Immature natural killer cell (primary cell): ENCODE results near the gene RSPH9. TPM values are rescaled to one million over a fixed set of nuclear protein-coding genes. Genes with fewer than 3 reads are reported as not detected.

Experiments used
- DNase-seq, 3 donors: peaks; one replicate each; pipeline ENCODE4 v3.0.0; 2022; ENCODE audit warnings: mixed read lengths in 1 of 3
- H3K27ac Mint-ChIP-seq, 6 donors: one replicate each; pipeline ENCODE4 v1.8.0; 2020; ENCODE audit warnings: mixed read lengths in 6 of 6, mild to moderate bottlenecking in 5 of 6, inconsistent platforms in 4 of 6, moderate library complexity in 3 of 6
- H3K27me3 Mint-ChIP-seq, 3 donors: one replicate each; pipeline ENCODE4 v1.8.0; 2020 to 2021; ENCODE audit warnings: low read depth in 3 of 3, mild to moderate bottlenecking in 3 of 3, mixed read lengths in 3 of 3, moderate library complexity in 3 of 3, inconsistent platforms in 1 of 3
- H3K36me3 Mint-ChIP-seq, 3 donors: one replicate each; pipeline ENCODE4 v1.8.0; 2020; ENCODE audit warnings: mixed read lengths in 3 of 3, inconsistent platforms in 2 of 3, mild to moderate bottlenecking in 2 of 3
- H3K4me1 Mint-ChIP-seq, 2 donors: one replicate each; pipeline ENCODE4 v1.8.0; 2020; ENCODE audit warnings: inconsistent platforms in 2 of 2, mild to moderate bottlenecking in 2 of 2, mixed read lengths in 2 of 2, moderate library complexity in 1 of 2
- H3K4me3 Mint-ChIP-seq, 5 donors: one replicate each; pipeline ENCODE4 v1.8.0; 2020; ENCODE audit warnings: mild to moderate bottlenecking in 5 of 5, mixed read lengths in 5 of 5, inconsistent platforms in 3 of 5, moderate library complexity in 3 of 5
- H3K9me3 Mint-ChIP-seq, 6 donors: one replicate each; pipeline ENCODE4 v1.8.0; 2020; ENCODE audit warnings: mild to moderate bottlenecking in 6 of 6, mixed read lengths in 6 of 6, inconsistent platforms in 4 of 6, moderate library complexity in 3 of 6
- polyA plus RNA-seq, 3 donors: library from polyadenylated mRNA; unstranded; fragments of 300-500 nt; fragmentation: Illumina TruSeq; gene quantifications; one replicate each; pipeline ENCODE4 v1.2.3, GENCODE V29; 2021

Gene RSPH9
- polyA plus RNA-seq, 3 donors from 2014 or later: 0.55 to 0.86 (median 0.76) TPM

- Mint-ChIP-seq H3K36me3 (peaks cover 6 to 31% (median 12%) of the 10 kb centered on the region in 3 donors), H3K4me1 (peaks cover 5 to 10% of the 10 kb centered on the region in 2 donors), H3K9me3 (no peaks in the 10 kb centered on the region), H3K27ac (no peak overlapping the region), H3K27me3 (no peaks in the 10 kb centered on the region), H3K4me3 (no peak overlapping the region)
- DNase-seq: no peak
Observed at GRCh38 chr6:43676962-43677606, 32.2 kb downstream of the RSPH9 start.

GRCh38 chr6:43677759-43678158 lies 32.9 kb downstream of the RSPH9 start:
- Mint-ChIP-seq H3K27ac (no peak overlapping the region), H3K4me1 (peaks cover 10 to 15% of the 10 kb centered on the region in 2 donors), H3K27me3 (no peaks in the 10 kb centered on the region), H3K4me3 (no peak overlapping the region), H3K9me3 (no peaks in the 10 kb centered on the region), H3K36me3 (peaks cover 6 to 31% (median 12%) of the 10 kb centered on the region in 3 donors)
- DNase-seq: no peak

- H3K4me1 Mint-ChIP-seq: peaks cover 16 to 21% of the 10 kb centered on the region in 2 donors
- H3K27ac Mint-ChIP-seq: no peak overlapping the region
- H3K36me3 Mint-ChIP-seq: peaks cover 6 to 35% (median 12%) of the 10 kb centered on the region in 3 donors
Observed at GRCh38 chr6:43678341-43678740, 33.5 kb downstream of the RSPH9 start.

GRCh38 chr6:43679057-43679456 lies 34.2 kb downstream of the RSPH9 start:
- Mint-ChIP-seq H3K27ac (no peak overlapping the region), H3K27me3 (peaks cover 0 to under 1% (median 0%) of the 10 kb centered on the region in 3 donors), H3K36me3 (peaks cover 6 to 35% (median 12%) of the 10 kb centered on the region in 3 donors), H3K9me3 (no peaks in the 10 kb centered on the region), H3K4me3 (no peak overlapping the region), H3K4me1 (peaks cover 22 to 28% of the 10 kb centered on the region in 2 donors)
- no peak for DNase-seq

More at GRCh38 chr6:43678341-43678740, 33.5 kb downstream of the RSPH9 start:
- no peak for DNase-seq
- H3K4me3 Mint-ChIP-seq: no peak overlapping the region
- H3K9me3 Mint-ChIP-seq: no peaks in the 10 kb centered on the region
- no peaks in the 10 kb centered on the region for H3K27me3 Mint-ChIP-seq

GRCh38 chr6:43680308-43681200 lies 35.7 kb downstream of the RSPH9 start:
- H3K4me1 Mint-ChIP-seq: peaks cover 28 to 43% of the 10 kb centered on the region in 2 donors
- H3K9me3 Mint-ChIP-seq: no peaks in the 10 kb centered on the region
- H3K27ac Mint-ChIP-seq: peak overlapping the region in 1 of 6 donors; percentile 29
- DNase-seq: no peak
- H3K27me3 Mint-ChIP-seq: peaks cover 0 to 1% (median 0%) of the 10 kb centered on the region in 3 donors
- peaks cover 0 to 27% (median 12%) of the 10 kb centered on the region in 3 donors for H3K36me3 Mint-ChIP-seq
- H3K4me3 Mint-ChIP-seq: no peak overlapping the region

- no peaks in the 10 kb centered on the region for H3K9me3 Mint-ChIP-seq
- peaks cover 32 to 49% of the 10 kb centered on the region in 2 donors for H3K4me1 Mint-ChIP-seq
- no peak overlapping the region for H3K4me3 Mint-ChIP-seq
- peaks cover 0 to 1% (median 0%) of the 10 kb centered on the region in 3 donors for H3K27me3 Mint-ChIP-seq
- H3K27ac Mint-ChIP-seq: no peak overlapping the region
- DNase-seq: no peak
- peaks cover 0 to 21% (median 12%) of the 10 kb centered on the region in 3 donors for H3K36me3 Mint-ChIP-seq
Observed at GRCh38 chr6:43681303-43681702, 36.5 kb downstream of the RSPH9 start.

GRCh38 chr6:43682724-43683429 lies 38.0 kb downstream of the RSPH9 start:
- H3K27ac Mint-ChIP-seq: peak overlapping the region in 1 of 6 donors; percentile 12
- peaks cover 0 to 17% (median 9%) of the 10 kb centered on the region in 3 donors for H3K36me3 Mint-ChIP-seq
- peaks cover 48 to 65% of the 10 kb centered on the region in 2 donors for H3K4me1 Mint-ChIP-seq
- no peaks in the 10 kb centered on the region for H3K9me3 Mint-ChIP-seq
- H3K4me3 Mint-ChIP-seq: no peak overlapping the region
- no peak for DNase-seq
- H3K27me3 Mint-ChIP-seq: peaks cover 0 to 2% (median 1%) of the 10 kb centered on the region in 3 donors

- DNase-seq: no peak
- H3K4me1 Mint-ChIP-seq: peaks cover 53 to 71% of the 10 kb centered on the region in 2 donors
- peaks cover 2 to 4% (median 3%) of the 10 kb centered on the region in 3 donors for H3K27me3 Mint-ChIP-seq
- peaks cover 0 to 8% (median 8%) of the 10 kb centered on the region in 3 donors for H3K36me3 Mint-ChIP-seq
- H3K9me3 Mint-ChIP-seq: no peaks in the 10 kb centered on the region
- no peak overlapping the region for H3K27ac Mint-ChIP-seq
- no peak overlapping the region for H3K4me3 Mint-ChIP-seq
Observed at GRCh38 chr6:43683708-43684455, 39.0 kb downstream of the RSPH9 start.

GRCh38 chr6:43687079-43687436 lies 42.2 kb downstream of the RSPH9 start:
- no peaks in the 10 kb centered on the region for H3K9me3 Mint-ChIP-seq
- H3K27ac Mint-ChIP-seq: peak overlapping the region; percentile 86 to 92 (median 91)
- H3K27me3 Mint-ChIP-seq: peaks cover 2 to 6% (median 5%) of the 10 kb centered on the region in 3 donors
- peak overlapping the region; percentile 96 to 98 (median 97) for H3K4me3 Mint-ChIP-seq
- DNase-seq: no peak
- peaks cover 0 to 4% (median 0%) of the 10 kb centered on the region in 3 donors for H3K36me3 Mint-ChIP-seq
- peaks cover 47 to 61% of the 10 kb centered on the region in 2 donors for H3K4me1 Mint-ChIP-seq

GRCh38 chr6:43687437-43688347 lies 42.9 kb downstream of the RSPH9 start, which contains the start of gene MRPS18A:
Gene MRPS18A, minus strand, starts transcription at chr6:43687791. Its CDS starts 12 bp downstream, at chr6:43687779.
- peak; percentile 72 to 78 (median 75) for DNase-seq
- peak within 1 kb of the TSS; percentile 86 to 92 (median 91) for H3K27ac Mint-ChIP-seq
- H3K4me1 Mint-ChIP-seq: peaks cover 43 to 57% of the 10 kb centered on the region in 2 donors
- H3K27me3 Mint-ChIP-seq: peaks cover 2 to 9% (median 6%) of the 10 kb centered on the region in 3 donors
- H3K9me3 Mint-ChIP-seq: no peaks in the 10 kb centered on the region
- H3K4me3 Mint-ChIP-seq: peak within 1 kb of the TSS; percentile 96 to 98 (median 97)
- peaks cover 0 to 4% (median 0%) of the 10 kb centered on the region in 3 donors for H3K36me3 Mint-ChIP-seq

- Mint-ChIP-seq H3K9me3 (no peaks in the 10 kb centered on the region), H3K4me3 (peak overlapping the region in 4 of 5 donors; percentile 15 to 98 (median 66)), H3K27me3 (peaks cover 6 to 8% (median 6%) of the 10 kb centered on the region in 3 donors), H3K4me1 (peaks cover 30 to 39% of the 10 kb centered on the region in 2 donors), H3K36me3 (peaks cover 0 to 2% (median 0%) of the 10 kb centered on the region in 3 donors), H3K27ac (no peak overlapping the region)
- no peak for DNase-seq
Observed at GRCh38 chr6:43689421-43689820, 44.6 kb downstream of the RSPH9 start.
